HG02571 (cell line): ENCODE data around the gene SPAG16.
"Not testable (repeated sequence)": the region's sequence is repeated elsewhere in the genome, so short reads cannot be mapped to it uniquely, and the experiment has no call there.

ENCODE experiments used
- ATAC-seq: cut with Tn5 transposase; IDR thresholded peaks from one replicate; pipeline ENCODE4 v1.9.1; 2021; ENCODE audit warnings: mild to moderate bottlenecking, moderate library complexity; ENCODE audit not compliant: unreplicated experiment

The SPAG16 gene

GRCh38 chr2:213407027-213407426 lies 122.8 kb downstream of the SPAG16 start:
- ATAC-seq: not testable (repeated sequence)

- ATAC-seq: not testable (repeated sequence)
Observed at GRCh38 chr2:213408426-213409070, 124.3 kb downstream of the SPAG16 start.

- not testable (repeated sequence) for ATAC-seq
Observed at GRCh38 chr2:213410687-213411086, 126.4 kb downstream of the SPAG16 start.

GRCh38 chr2:213411582-213412289 lies 127.5 kb downstream of the SPAG16 start:
- no peak for ATAC-seq

GRCh38 chr2:213415093-213415492 lies 130.8 kb downstream of the SPAG16 start:
- ATAC-seq: no peak

GRCh38 chr2:213416832-213417231 lies 132.6 kb downstream of the SPAG16 start:
- ATAC-seq: no peak

GRCh38 chr2:213419980-213420379 lies 135.7 kb downstream of the SPAG16 start:
- no peak for ATAC-seq

- ATAC-seq: no peak
Observed at GRCh38 chr2:213420828-213421385, 136.6 kb downstream of the SPAG16 start.

GRCh38 chr2:213422211-213422610 lies 137.9 kb downstream of the SPAG16 start:
- ATAC-seq: no peak

GRCh38 chr2:213425618-213426017 lies 141.4 kb downstream of the SPAG16 start:
- no peak for ATAC-seq

- ATAC-seq: no peak
Observed at GRCh38 chr2:213429516-213429915, 145.3 kb downstream of the SPAG16 start.

- no peak for ATAC-seq
Observed at GRCh38 chr2:213443921-213444320, 159.7 kb downstream of the SPAG16 start.

- no peak for ATAC-seq
Observed at GRCh38 chr2:213451542-213452239, 167.4 kb downstream of the SPAG16 start.

GRCh38 chr2:213455316-213456008 lies 171.2 kb downstream of the SPAG16 start:
- no peak for ATAC-seq

GRCh38 chr2:213475433-213475832 lies 191.2 kb downstream of the SPAG16 start:
- ATAC-seq: no peak

- no peak for ATAC-seq
Observed at GRCh38 chr2:213476641-213477040, 192.4 kb downstream of the SPAG16 start.

GRCh38 chr2:213490087-213490486 lies 205.8 kb downstream of the SPAG16 start:
- no peak for ATAC-seq

- no peak for ATAC-seq
Observed at GRCh38 chr2:213491376-213491775, 207.1 kb downstream of the SPAG16 start.

- no peak for ATAC-seq
Observed at GRCh38 chr2:213496226-213496625, 212.0 kb downstream of the SPAG16 start.

GRCh38 chr2:213500881-213501280 lies 216.6 kb downstream of the SPAG16 start:
- no peak for ATAC-seq

GRCh38 chr2:213524164-213524563 lies 239.9 kb downstream of the SPAG16 start:
- no peak for ATAC-seq
